MM.1S (cell line): Measurements from ENCODE around the gene PTPRK.

Experiments used
- DNase-seq: peaks from one replicate; pipeline ENCODE4 v3.0.0-alpha.2; 2015
- H2AFZ ChIP-seq: fragments of 300-600 bp; sonication (generic); 2 replicates; pipeline ENCODE4 v1.6.0; 2016; ENCODE audit warnings: antibody characterized with exemption, low read length
- H3F3A ChIP-seq: fragments of 300-600 bp; sonication (generic); 2 replicates; pipeline ENCODE4 v1.6.1; 2016; ENCODE audit warnings: mild to moderate bottlenecking, antibody characterized with exemption, low read length, moderate library complexity, mixed read lengths; ENCODE audit not compliant: insufficient read depth
- H3K27ac ChIP-seq: fragments of 300-600 bp; sonication (generic); 2 replicates; pipeline ENCODE4 v1.5.1; 2016; ENCODE audit warnings: mild to moderate bottlenecking, low read length
- H3K27me3 ChIP-seq: fragments of 300-600 bp; sonication (generic); replicated peaks from 2 replicates; pipeline ENCODE4 v1.6.0; 2016; ENCODE audit warnings: low read length; ENCODE audit not compliant: insufficient read depth
- H3K36me3 ChIP-seq: fragments of 300-600 bp; sonication (generic); replicated peaks from 2 replicates; pipeline ENCODE4 v1.6.1; 2016; ENCODE audit warnings: mild to moderate bottlenecking, low read length, mixed read lengths; ENCODE audit not compliant: insufficient read depth
- H3K4me1 ChIP-seq: fragments of 300-600 bp; sonication (generic); 2 replicates; pipeline ENCODE4 v1.6.1; 2016; ENCODE audit warnings: low read length, mixed read lengths
- H3K4me2 ChIP-seq: fragments of 300-600 bp; sonication (generic); 2 replicates; pipeline ENCODE4 v1.6.0; 2016; ENCODE audit warnings: low read depth, low read length
- H3K4me3 ChIP-seq: fragments of 300-600 bp; sonication (generic); 2 replicates; pipeline ENCODE4 v1.5.1; 2016; ENCODE audit warnings: low read length, mixed read lengths
- H3K79me2 ChIP-seq: fragments of 300-600 bp; sonication (generic); 2 replicates; pipeline ENCODE4 v1.6.1; 2016; ENCODE audit warnings: mixed run types, low read length, mixed read lengths
- H3K9ac ChIP-seq: fragments of 300-600 bp; sonication (generic); 2 replicates; pipeline ENCODE4 v1.6.1; 2016; ENCODE audit warnings: low read length, mixed read lengths
- H3K9me2 ChIP-seq: fragments of 300-600 bp; sonication (generic); replicated peaks from 2 replicates; pipeline ENCODE4 v1.6.1; 2016; ENCODE audit warnings: mild to moderate bottlenecking, low read length, mixed read lengths; ENCODE audit not compliant: insufficient read depth
- H3K9me3 ChIP-seq: fragments of 300-600 bp; sonication (generic); replicated peaks from 2 replicates; pipeline ENCODE4 v1.6.1; 2016; ENCODE audit warnings: mild to moderate bottlenecking, low read length, mixed read lengths; ENCODE audit not compliant: insufficient read depth
- H4K20me1 ChIP-seq: fragments of 300-600 bp; sonication (generic); 2 replicates; pipeline ENCODE4 v1.6.1; 2016; ENCODE audit warnings: mild to moderate bottlenecking, low read length, moderate library complexity, mixed read lengths; ENCODE audit not compliant: insufficient read depth
- CTCF ChIP-seq: fragments of 300-600 bp; sonication (generic); IDR thresholded peaks from 2 replicates; pipeline ENCODE4 v1.5.1; 2016; ENCODE audit warnings: antibody characterized with exemption, low read length, mixed read lengths
- EZH2 ChIP-seq: fragments of 300-600 bp; sonication (generic); optimal IDR thresholded peaks from 2 replicates; pipeline ENCODE3; 2017; ENCODE audit warnings: low read depth, mild to moderate bottlenecking, antibody characterized with exemption, low read length, mixed read lengths
- EZH2phosphoT487 ChIP-seq: fragments of 300-600 bp; sonication (generic); IDR thresholded peaks from 2 replicates; pipeline ENCODE4 v1.6.1; 2018; ENCODE audit warnings: antibody characterized with exemption, low read length

Gene PTPRK

DNA sequence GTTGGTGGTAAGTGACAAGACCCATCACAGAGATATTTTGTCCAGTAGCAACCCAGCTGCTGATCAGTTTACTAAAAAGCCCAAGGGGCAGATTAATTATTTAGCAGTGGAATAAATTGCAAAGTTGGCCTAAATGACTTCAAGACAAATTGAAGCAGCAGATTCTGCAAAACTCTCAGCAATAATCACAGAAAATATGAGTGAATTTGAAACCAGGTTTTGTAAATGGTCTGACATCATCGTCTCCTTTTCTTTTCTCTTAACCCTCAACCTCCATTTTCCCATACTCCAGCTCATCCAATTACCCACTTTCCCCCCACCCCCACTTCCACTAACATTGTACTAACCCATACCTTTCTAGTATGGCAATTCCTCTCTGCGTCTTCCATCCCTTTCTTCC, 11.3 kb upstream of the PTPRK start:
- Histone ChIP-seq H3K9me3 (no peaks in the 10 kb centered on the region), H3K79me2 (no peaks in the 10 kb centered on the region), H3K9me2 (no peaks in the 10 kb centered on the region), H3K27me3 (no peaks in the 10 kb centered on the region), H3K4me1 (no peaks in the 10 kb centered on the region), H2AFZ (no peak overlapping the region), H4K20me1 (no peaks in the 10 kb centered on the region), H3K9ac (no peak overlapping the region), H3K27ac (no peak overlapping the region), H3K36me3 (no peaks in the 10 kb centered on the region), H3K4me2 (no peak overlapping the region), H3K4me3 (no peak overlapping the region), H3F3A (no peaks in the 10 kb centered on the region)
- TF ChIP-seq EZH2phosphoT487 (no peak), EZH2 (no peak), CTCF (no peak)
- DNase-seq = no peak

GRCh38 chr6:128528241-128528640, 7.8 kb upstream of the PTPRK start:
- Histone ChIP-seq H3K4me2 (no peak overlapping the region), H4K20me1 (no peaks in the 10 kb centered on the region), H3K9me3 (no peaks in the 10 kb centered on the region), H3K27me3 (no peaks in the 10 kb centered on the region), H3K4me1 (no peaks in the 10 kb centered on the region), H3K36me3 (no peaks in the 10 kb centered on the region), H3K27ac (no peak overlapping the region), H3K9ac (no peak overlapping the region), H3K79me2 (no peaks in the 10 kb centered on the region), H3K4me3 (no peak overlapping the region), H2AFZ (no peak overlapping the region), H3K9me2 (no peaks in the 10 kb centered on the region), H3F3A (no peaks in the 10 kb centered on the region)
- TF ChIP-seq EZH2phosphoT487 (no peak), CTCF (no peak), EZH2 (no peak)
- DNase-seq = no peak

GRCh38 chr6:128527375-128527774, 7.0 kb upstream of the PTPRK start:
- TF ChIP-seq EZH2phosphoT487 = no peak
- TF ChIP-seq CTCF = no peak
- no peak for TF ChIP-seq EZH2
- no peaks in the 10 kb centered on the region for H4K20me1 ChIP-seq
- H3K27ac ChIP-seq = no peak overlapping the region
- H3K9ac ChIP-seq = no peak overlapping the region
- H3K4me1 ChIP-seq = no peaks in the 10 kb centered on the region
- H3K4me3 ChIP-seq = no peak overlapping the region
- no peaks in the 10 kb centered on the region for H3K9me3 ChIP-seq
- H3F3A ChIP-seq = no peaks in the 10 kb centered on the region
- H2AFZ ChIP-seq = no peak overlapping the region
- H3K79me2 ChIP-seq = no peaks in the 10 kb centered on the region
- H3K27me3 ChIP-seq = no peaks in the 10 kb centered on the region
- DNase-seq = no peak
- no peaks in the 10 kb centered on the region for H3K36me3 ChIP-seq
- H3K4me2 ChIP-seq = no peak overlapping the region
- no peaks in the 10 kb centered on the region for H3K9me2 ChIP-seq
